GDM1 (cell line): Measurements from ENCODE around the gene WIPF3.
"Not testable (repeated sequence)": the region's sequence is repeated elsewhere in the genome, so short reads cannot be mapped to it uniquely, and the experiment has no call there.

Experiments
- DNase-seq: peaks from one replicate; lab custom pipeline; 2025; lab: John Stamatoyannopoulos, UW

WIPF3 gene

GRCh38 chr7:29879609-29880008 lies 73.3 kb downstream of the WIPF3 start:
- no peak for DNase-seq

GRCh38 chr7:29881724-29882123 lies 75.4 kb downstream of the WIPF3 start:
- DNase-seq = no peak

- no peak for DNase-seq
These were observed 76.2 kb downstream of the WIPF3 start for GRCh38 chr7:29882481-29882880.

- no peak for DNase-seq
These were observed 77.4 kb downstream of the WIPF3 start for GRCh38 chr7:29883462-29884398.

GRCh38 chr7:29884399-29885272 lies 78.3 kb downstream of the WIPF3 start:
- DNase-seq = no peak

GRCh38 chr7:29885626-29886025 lies 79.3 kb downstream of the WIPF3 start:
- no peak for DNase-seq

GRCh38 chr7:29886827-29887226 lies 80.5 kb downstream of the WIPF3 start:
- no peak for DNase-seq

GRCh38 chr7:29888006-29888405 lies 81.7 kb downstream of the WIPF3 start:
- no peak for DNase-seq

- DNase-seq = no peak
These were observed 83.0 kb downstream of the WIPF3 start for GRCh38 chr7:29889288-29889687.

- no peak for DNase-seq
These were observed 83.9 kb downstream of the WIPF3 start for GRCh38 chr7:29890251-29890650.

GRCh38 chr7:29890786-29891185 lies 84.5 kb downstream of the WIPF3 start:
- not testable (repeated sequence) for DNase-seq

GRCh38 chr7:29891766-29892165 lies 85.5 kb downstream of the WIPF3 start:
- no peak for DNase-seq

GRCh38 chr7:29892231-29892630 lies 85.9 kb downstream of the WIPF3 start:
- DNase-seq = no peak

GRCh38 chr7:29893351-29893965 lies 87.2 kb downstream of the WIPF3 start:
- no peak for DNase-seq

GRCh38 chr7:29894256-29894655 lies 87.9 kb downstream of the WIPF3 start:
- no peak for DNase-seq

- no peak for DNase-seq
These were observed 89.3 kb downstream of the WIPF3 start for GRCh38 chr7:29895559-29895958.

- no peak for DNase-seq
These were observed 90.5 kb downstream of the WIPF3 start for GRCh38 chr7:29896685-29897411.

- no peak for DNase-seq
These were observed 92.0 kb downstream of the WIPF3 start for GRCh38 chr7:29898301-29898700.

GRCh38 chr7:29900745-29901144 lies 94.4 kb downstream of the WIPF3 start:
- DNase-seq = no peak

GRCh38 chr7:29906200-29907022 lies 100.1 kb downstream of the WIPF3 start:
- no peak for DNase-seq

GRCh38 chr7:29914180-29914579 lies 107.9 kb downstream of the WIPF3 start:
- no peak for DNase-seq
